K562 (cell line): ENCODE measurements around the gene CD1D. TPM values are rescaled to one million over a fixed set of nuclear protein-coding genes. Genes with fewer than 3 reads are reported as not detected.

ENCODE experiments used
- SFPQ ChIP-seq: fragments of 200-400 bp; formaldehyde crosslinking; IDR thresholded peaks from 2 replicates; pipeline ENCODE4 v1.6.1; 2017; ENCODE audit warnings: mild to moderate bottlenecking, low read depth, low read length, moderate library complexity
- polyA plus RNA-seq, 8 experiments: library from polyadenylated mRNA; depleted of rRNA in 4 of 8; stranded (reverse) in 5 of 8; unstranded in 3 of 8; fragments of >200 nt; fragmentation: Nextera tagmentation in 2 of 8; fragmentation: Illumina TruSeq in 1 of 8; extraction: Ambion mirVana in 2 of 8; extraction: Trizol in 1 of 8; gene quantifications; 2 replicates each; pipeline versions ENCODE4 v1.2.1 to v1.2.3, GENCODE V29; 2011 to 2014; ENCODE audit warnings: inconsistent platforms in 1 of 8, missing spikeins in 1 of 8
- total RNA-seq, 7 experiments: library from RNA; depleted of rRNA in 6 of 7; stranded (reverse); fragments of >200 nt in 6 of 7; fragmentation: Illumina TruSeq in 2 of 7; extraction: Trizol in 2 of 7; gene quantifications; 2 replicates each; pipeline versions ENCODE4 v1.2.1 to v1.2.3, GENCODE V29; 2011 to 2021; ENCODE audit warnings: low replicate concordance in 1 of 7
- TF ChIP-seq, protein P1 (sequence below): fragments of 200-800 bp; sonication (Bioruptor generic); IDR thresholded peaks from 2 replicates; pipeline ENCODE4 v1.6.1; 2016; ENCODE audit warnings: missing genetic modification characterization, missing compliant biosample characterization

The CD1D gene
- total and polyA plus RNA-seq, 9 of the 15 experiments (the other 6 are each of a cell fraction or from before 2014, with no cell fraction given), result 0.03 TPM; not detected in 8

DNA sequence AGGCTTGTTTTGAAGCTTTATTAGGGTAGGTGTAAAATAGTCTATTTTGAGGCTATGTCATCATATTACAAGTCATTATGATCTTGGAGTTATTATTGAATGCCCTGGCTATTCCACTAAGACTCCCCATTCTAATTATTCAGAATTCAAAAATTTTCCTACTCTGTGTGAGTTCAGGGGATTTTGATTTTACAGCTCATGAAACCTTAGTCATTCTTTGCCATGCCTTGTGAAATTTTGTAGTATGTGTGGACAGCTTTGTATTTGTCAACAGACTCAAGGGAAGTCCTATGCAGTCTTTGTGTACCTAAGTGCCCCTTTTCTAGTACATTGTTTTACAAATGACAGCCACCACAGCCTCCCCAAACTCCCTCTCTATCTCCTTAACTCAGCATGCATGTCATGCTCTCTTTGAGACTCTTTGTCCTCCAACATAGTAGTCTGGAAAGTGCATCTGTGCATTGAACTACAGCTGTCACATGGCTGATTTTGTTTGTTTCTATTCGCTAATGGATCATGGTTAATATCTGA, 28.0 kb downstream of the CD1D start (continued):
- no peak for TF ChIP-seq SFPQ
- TF ChIP-seq, protein P1, sequence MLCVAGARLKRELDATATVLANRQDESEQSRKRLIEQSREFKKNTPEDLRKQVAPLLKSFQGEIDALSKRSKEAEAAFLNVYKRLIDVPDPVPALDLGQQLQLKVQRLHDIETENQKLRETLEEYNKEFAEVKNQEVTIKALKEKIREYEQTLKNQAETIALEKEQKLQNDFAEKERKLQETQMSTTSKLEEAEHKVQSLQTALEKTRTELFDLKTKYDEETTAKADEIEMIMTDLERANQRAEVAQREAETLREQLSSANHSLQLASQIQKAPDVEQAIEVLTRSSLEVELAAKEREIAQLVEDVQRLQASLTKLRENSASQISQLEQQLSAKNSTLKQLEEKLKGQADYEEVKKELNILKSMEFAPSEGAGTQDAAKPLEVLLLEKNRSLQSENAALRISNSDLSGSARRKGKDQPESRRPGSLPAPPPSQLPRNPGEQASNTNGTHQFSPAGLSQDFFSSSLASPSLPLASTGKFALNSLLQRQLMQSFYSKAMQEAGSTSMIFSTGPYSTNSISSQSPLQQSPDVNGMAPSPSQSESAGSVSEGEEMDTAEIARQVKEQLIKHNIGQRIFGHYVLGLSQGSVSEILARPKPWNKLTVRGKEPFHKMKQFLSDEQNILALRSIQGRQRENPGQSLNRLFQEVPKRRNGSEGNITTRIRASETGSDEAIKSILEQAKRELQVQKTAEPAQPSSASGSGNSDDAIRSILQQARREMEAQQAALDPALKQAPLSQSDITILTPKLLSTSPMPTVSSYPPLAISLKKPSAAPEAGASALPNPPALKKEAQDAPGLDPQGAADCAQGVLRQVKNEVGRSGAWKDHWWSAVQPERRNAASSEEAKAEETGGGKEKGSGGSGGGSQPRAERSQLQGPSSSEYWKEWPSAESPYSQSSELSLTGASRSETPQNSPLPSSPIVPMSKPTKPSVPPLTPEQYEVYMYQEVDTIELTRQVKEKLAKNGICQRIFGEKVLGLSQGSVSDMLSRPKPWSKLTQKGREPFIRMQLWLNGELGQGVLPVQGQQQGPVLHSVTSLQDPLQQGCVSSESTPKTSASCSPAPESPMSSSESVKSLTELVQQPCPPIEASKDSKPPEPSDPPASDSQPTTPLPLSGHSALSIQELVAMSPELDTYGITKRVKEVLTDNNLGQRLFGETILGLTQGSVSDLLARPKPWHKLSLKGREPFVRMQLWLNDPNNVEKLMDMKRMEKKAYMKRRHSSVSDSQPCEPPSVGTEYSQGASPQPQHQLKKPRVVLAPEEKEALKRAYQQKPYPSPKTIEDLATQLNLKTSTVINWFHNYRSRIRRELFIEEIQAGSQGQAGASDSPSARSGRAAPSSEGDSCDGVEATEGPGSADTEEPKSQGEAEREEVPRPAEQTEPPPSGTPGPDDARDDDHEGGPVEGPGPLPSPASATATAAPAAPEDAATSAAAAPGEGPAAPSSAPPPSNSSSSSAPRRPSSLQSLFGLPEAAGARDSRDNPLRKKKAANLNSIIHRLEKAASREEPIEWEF, result no peak
